Eye (tissue), 1 donor: ENCODE data around the gene CDH12.
A peak's percentile ranks its signal among the peaks of the same experiment; 100 is the strongest.
"Not testable (repeated sequence)": the region's sequence is repeated elsewhere in the genome, so short reads cannot be mapped to it uniquely, and the experiment has no call there.

Experiments
- DNase-seq: peaks from one replicate; pipeline ENCODE4 v3.0.0-alpha.2; 2015

Gene CDH12

GRCh38 chr5:22250528-22250927 lies 602.6 kb downstream of the CDH12 start:
- DNase-seq, result peak; percentile 13

GRCh38 chr5:22249209-22249729 lies 603.9 kb downstream of the CDH12 start:
- no peak for DNase-seq

GRCh38 chr5:22245770-22246169 lies 607.4 kb downstream of the CDH12 start:
- no peak for DNase-seq

DNA sequence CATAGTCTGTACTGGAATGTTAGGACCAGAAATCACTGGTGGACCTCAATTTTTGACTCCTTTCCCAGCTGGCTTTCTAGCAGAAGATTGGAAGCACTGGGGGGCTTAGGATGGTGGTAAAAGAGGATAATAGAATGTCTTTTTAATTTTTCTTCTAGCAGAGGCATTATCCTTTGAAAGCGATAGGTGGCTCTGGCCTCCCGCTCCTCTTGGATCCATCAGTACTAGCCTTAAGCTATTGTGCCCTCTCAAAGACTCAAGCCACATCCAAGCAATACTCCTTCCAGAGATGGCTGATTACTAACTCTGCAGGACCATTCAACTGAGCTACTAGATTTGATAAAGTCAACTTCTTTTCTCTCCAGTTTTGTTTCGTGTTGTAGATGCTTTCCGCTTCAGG lies 610.6 kb downstream of the CDH12 start:
- no peak for DNase-seq

- DNase-seq, result no peak
These were observed 615.1 kb downstream of the CDH12 start for GRCh38 chr5:22238047-22238446.

GRCh38 chr5:22226423-22226822 lies 626.7 kb downstream of the CDH12 start:
- DNase-seq, result no peak

GRCh38 chr5:22223079-22223478 lies 630.1 kb downstream of the CDH12 start:
- DNase-seq, result peak; percentile 32

DNA sequence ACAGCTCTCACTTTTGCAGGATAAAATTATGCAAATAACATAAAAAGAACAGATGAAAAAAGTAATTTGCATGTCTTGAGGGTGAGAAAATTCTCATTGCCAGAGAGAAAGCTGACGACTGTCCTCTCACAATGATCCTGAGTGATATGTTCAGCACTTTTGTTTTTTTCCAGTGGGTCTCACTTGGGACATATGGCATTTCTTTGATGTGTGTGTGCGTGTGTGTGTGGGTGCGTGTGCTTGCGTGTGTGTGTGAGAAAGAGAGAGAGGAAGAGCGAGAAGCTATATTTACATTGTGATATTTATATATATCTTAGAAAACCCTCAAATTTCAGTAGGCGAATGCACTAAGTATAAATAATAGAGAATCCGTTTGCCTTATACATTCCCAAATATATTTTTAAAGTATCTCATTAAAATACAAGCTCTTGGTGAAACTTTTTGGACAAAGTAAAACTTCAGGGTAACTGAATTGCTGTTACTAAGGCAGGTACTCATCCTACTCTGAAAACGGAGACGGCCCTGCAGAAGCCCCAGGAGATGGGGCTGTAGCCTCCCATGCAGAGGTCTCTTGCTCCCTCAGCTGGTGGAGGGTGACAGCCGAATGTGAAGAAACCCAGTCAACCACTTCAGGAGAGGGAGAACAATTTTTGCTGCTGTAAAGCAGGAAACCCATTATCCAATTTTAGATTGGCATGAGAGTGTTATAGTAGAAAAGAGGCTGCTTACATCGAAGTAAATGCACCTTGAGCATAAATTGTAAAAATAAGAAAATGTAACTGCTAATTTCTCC lies 639.2 kb downstream of the CDH12 start:
- not testable (repeated sequence) for DNase-seq

DNA sequence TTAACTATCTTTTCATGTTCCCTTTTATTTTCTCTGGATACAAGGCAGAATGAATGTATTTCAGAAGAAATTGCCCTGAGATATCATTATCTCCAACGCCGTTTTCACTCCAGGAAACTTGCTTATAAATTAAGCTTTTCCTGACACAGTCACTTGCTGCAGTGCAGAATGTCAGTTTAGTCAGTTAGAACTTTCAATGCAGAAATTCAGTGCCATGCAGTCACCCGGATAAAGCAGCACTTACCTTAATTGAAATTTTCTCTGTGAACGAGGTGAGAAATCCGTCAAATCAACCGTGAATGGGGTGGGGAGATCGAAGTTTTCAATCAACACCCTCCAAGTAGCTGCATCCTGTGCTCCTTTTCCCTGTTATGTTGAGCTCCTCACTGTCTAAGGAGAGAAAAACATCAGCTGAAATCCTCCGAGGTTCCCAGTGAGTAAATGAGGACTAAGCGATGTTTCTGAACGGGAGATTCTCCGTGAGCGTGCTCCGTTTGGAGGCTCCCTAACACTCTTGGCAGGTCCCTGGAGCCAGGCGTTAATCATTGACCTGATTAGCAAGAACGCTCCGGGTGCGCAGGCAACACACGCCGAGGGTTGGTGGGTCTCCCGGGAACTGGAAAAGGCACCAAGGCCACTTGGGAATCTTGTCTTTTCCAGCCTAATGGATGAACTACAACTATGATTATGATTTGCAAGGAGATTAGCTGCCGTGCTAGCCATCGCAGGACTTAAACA lies 640.7 kb downstream of the CDH12 start:
- peak; percentile 47 for DNase-seq

DNA sequence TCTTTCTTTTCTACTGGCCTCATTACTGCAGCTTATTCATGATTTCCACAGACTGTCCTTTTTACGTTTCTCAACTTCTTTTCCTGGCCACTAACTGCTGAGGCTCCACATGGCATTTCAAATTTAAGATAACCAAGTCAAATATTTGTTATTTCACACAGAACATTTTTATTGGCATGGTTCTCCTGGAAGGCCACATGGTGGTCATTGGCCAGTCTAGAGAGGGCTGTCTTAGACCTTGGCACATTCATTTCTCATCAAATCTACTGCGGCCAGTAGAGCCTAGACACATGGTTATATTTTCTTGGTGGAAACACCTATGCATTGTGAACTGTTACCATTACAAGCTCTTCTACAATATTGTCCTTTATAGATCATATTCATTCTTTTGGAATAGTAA lies 644.7 kb downstream of the CDH12 start:
- not testable (repeated sequence) for DNase-seq

DNA sequence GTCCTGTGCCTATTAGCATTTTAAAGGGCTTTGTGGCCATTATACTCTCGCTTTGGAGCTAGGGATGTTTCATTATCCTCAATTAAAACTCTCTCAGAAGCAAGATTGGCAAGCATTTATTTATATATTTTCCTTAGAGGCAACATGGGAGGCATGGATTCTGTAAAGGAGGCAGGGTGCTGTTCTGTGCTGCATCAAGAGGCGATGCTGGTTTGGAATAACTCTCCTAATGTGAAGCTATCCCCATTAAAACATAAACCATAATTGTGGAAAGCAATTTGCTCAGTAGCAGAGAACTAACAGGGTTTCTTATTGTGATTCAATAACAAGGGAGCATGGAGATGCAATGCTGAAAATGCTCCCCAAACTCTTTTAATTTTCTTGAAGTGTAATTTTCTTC lies 664.5 kb downstream of the CDH12 start:
- not testable (repeated sequence) for DNase-seq

GRCh38 chr5:22187632-22188228 lies 665.4 kb downstream of the CDH12 start:
- DNase-seq, result not testable (repeated sequence)

- not testable (repeated sequence) for DNase-seq
These were observed 683.9 kb downstream of the CDH12 start for GRCh38 chr5:22169226-22169625.

GRCh38 chr5:22168704-22169103 lies 684.4 kb downstream of the CDH12 start:
- not testable (repeated sequence) for DNase-seq

GRCh38 chr5:22165931-22166330 lies 687.2 kb downstream of the CDH12 start:
- not testable (repeated sequence) for DNase-seq

- DNase-seq, result peak; percentile 67
These were observed 688.0 kb downstream of the CDH12 start for GRCh38 chr5:22164910-22165748.

DNA sequence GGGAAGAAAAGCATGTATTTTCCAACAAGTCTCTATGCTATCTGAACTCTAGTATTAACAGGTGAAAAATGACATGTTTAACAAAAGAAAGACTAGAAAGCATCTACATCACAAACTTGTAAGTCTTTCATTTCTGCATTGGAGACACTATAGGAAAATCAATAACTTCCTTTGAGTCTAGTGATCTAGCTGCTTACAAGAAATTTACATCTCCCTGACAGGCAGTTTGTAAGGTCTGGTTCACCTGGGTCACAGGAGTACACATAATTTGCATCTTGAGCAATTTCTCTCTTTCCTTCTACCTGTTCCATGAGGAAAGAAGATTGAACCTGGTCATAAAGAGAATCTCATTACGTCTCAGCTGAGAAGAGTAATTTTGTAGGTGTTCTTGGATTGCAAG lies 696.2 kb downstream of the CDH12 start:
- DNase-seq, result not testable (repeated sequence)

DNA sequence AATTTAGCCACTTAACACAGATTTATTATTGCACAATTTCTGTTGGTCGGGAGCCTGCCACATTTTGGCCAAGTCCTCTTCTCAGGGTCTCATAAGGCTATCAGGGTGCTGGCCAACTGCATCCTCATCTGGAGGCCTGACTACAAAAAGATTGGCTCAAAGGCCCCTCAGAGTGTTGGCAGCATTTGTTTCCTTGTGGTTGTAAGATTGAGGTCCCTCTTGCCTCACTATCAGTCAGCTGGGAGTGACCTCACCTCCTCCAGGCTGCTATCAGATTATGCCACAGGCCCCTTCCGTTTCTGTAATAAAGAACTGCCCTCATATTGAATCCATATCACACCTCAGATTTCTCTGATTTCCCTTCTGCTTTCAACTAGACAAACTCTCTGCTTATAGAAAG lies 698.4 kb downstream of the CDH12 start:
- DNase-seq, result not testable (repeated sequence)

DNA sequence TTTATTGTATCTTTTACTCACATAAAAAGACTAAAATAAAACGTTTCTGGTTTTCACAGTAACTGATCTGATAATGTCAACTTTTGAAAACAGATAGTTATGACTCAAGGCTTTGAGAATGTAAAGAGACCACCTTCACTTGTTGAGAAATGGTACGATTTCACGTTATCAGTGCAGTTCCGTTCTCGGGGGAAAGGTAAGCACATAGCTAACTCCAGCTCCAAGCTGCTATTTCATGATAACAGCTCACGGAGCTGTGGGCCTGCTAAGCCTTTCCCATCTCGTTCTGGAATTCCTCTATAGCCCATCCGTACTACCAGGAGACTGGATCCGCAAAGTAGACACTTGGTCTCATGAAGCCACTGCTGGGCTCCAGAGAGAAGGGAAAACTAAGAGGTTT lies 701.3 kb downstream of the CDH12 start:
- not testable (repeated sequence) for DNase-seq

- not testable (repeated sequence) for DNase-seq
These were observed 712.7 kb downstream of the CDH12 start for GRCh38 chr5:22140418-22140817.

GRCh38 chr5:22139662-22140300 lies 713.4 kb downstream of the CDH12 start:
- not testable (repeated sequence) for DNase-seq

- DNase-seq, result no peak
These were observed 741.8 kb downstream of the CDH12 start for GRCh38 chr5:22111320-22111719.
